HG03520 (cell line): ENCODE results near the gene XRCC4.
A peak's percentile ranks its signal among the peaks of the same experiment; 100 is the strongest.
"Not testable (repeated sequence)": the region's sequence is repeated elsewhere in the genome, so short reads cannot be mapped to it uniquely, and the experiment has no call there.

Experiments used
- ATAC-seq: cut with Tn5 transposase; IDR thresholded peaks from one replicate; pipeline ENCODE4 v1.9.1; 2021; ENCODE audit warnings: mild to moderate bottlenecking, moderate library complexity; ENCODE audit not compliant: unreplicated experiment

The XRCC4 gene

GRCh38 chr5:83256091-83256780, 178.9 kb downstream of the XRCC4 start:
- ATAC-seq, result no peak

GRCh38 chr5:83257684-83258083, 180.3 kb downstream of the XRCC4 start:
- not testable (repeated sequence) for ATAC-seq

GRCh38 chr5:83265318-83265717, 188.0 kb downstream of the XRCC4 start:
- ATAC-seq, result no peak

- no peak for ATAC-seq
These were observed 193.0 kb downstream of the XRCC4 start for GRCh38 chr5:83270311-83270710.

GRCh38 chr5:83277154-83277553, 199.8 kb downstream of the XRCC4 start:
- ATAC-seq, result no peak

GRCh38 chr5:83277953-83278352, 200.6 kb downstream of the XRCC4 start:
- no peak for ATAC-seq

- no peak for ATAC-seq
These were observed 203.8 kb downstream of the XRCC4 start for GRCh38 chr5:83281176-83281575.

GRCh38 chr5:83281658-83282057, 204.3 kb downstream of the XRCC4 start:
- ATAC-seq, result no peak

GRCh38 chr5:83283761-83284160, 206.4 kb downstream of the XRCC4 start:
- no peak for ATAC-seq

GRCh38 chr5:83285661-83286398, 208.5 kb downstream of the XRCC4 start:
- no peak for ATAC-seq

GRCh38 chr5:83294246-83294645, 216.9 kb downstream of the XRCC4 start:
- ATAC-seq, result no peak

GRCh38 chr5:83299353-83299752, 222.0 kb downstream of the XRCC4 start:
- no peak for ATAC-seq

- ATAC-seq, result peak; percentile 93
These were observed 229.4 kb downstream of the XRCC4 start for GRCh38 chr5:83306572-83307241.

GRCh38 chr5:83312663-83313062, 235.3 kb downstream of the XRCC4 start:
- no peak for ATAC-seq

- ATAC-seq, result no peak
These were observed 236.1 kb downstream of the XRCC4 start for GRCh38 chr5:83313436-83313835.

GRCh38 chr5:83321483-83322055, 244.2 kb downstream of the XRCC4 start:
- no peak for ATAC-seq

- no peak for ATAC-seq
These were observed 245.1 kb downstream of the XRCC4 start for GRCh38 chr5:83322273-83322924.

- no peak for ATAC-seq
These were observed 246.3 kb downstream of the XRCC4 start for GRCh38 chr5:83323557-83324180.

- no peak for ATAC-seq
These were observed 254.5 kb downstream of the XRCC4 start for GRCh38 chr5:83331842-83332241.

- ATAC-seq, result no peak
These were observed 260.2 kb downstream of the XRCC4 start for GRCh38 chr5:83337453-83338035.
